ENCODE measurements around the gene GALK2. TPM values are rescaled to one million over a fixed set of nuclear protein-coding genes. Genes with fewer than 3 reads are reported as not detected.

Gene GALK2
- total RNA-seq, result 39.9 and 51.7 TPM in 2 replicates

GRCh38 chr15:49169880-49170597 is at the start of gene GALK2:
Gene GALK2 (plus strand): TSS chr15:49170247. CDS start chr15:49170323, 76 bp downstream.

GRCh38 chr15:49155110-49155833 is 14.8 kb upstream of the GALK2 start, which contains the start of gene COPS2:
Gene COPS2 (minus strand): TSS chr15:49155599. CDS start chr15:49155578, 21 bp downstream.

Other genes starting within 250 kb of the GALK2 start
- 1.5 and 1.6 TPM in 2 replicates for gene SHC4, start 206.3 kb upstream of the GALK2 start, total RNA-seq
- 17.8 and 29.1 TPM in 2 replicates for gene SECISBP2L, start 123.8 kb upstream of the GALK2 start, total RNA-seq
- 39.6 and 85.9 TPM in 2 replicates for gene COPS2, start 14.6 kb upstream of the GALK2 start, total RNA-seq

All from epithelial cell of alveolus of lung (primary cell).